H9 (cell line): ENCODE results near the gene HIC1. TPM values are rescaled to one million over a fixed set of nuclear protein-coding genes. Genes with fewer than 3 reads are reported as not detected.
A peak's percentile ranks its signal among the peaks of the same experiment; 100 is the strongest.

Source experiments
- DNase-seq: peaks from one replicate; pipeline ENCODE4 v3.0.0-alpha.2; 2017
- H2AFZ ChIP-seq: one replicate; pipeline ENCODE4 v1.6.1; 2013; ENCODE audit warnings: mild to moderate bottlenecking, low read length, control low read depth, moderate library complexity
- H2AK5ac ChIP-seq: 2 replicates; pipeline ENCODE4 v1.6.1; 2013; ENCODE audit warnings: low read length, control low read depth, mixed read lengths; ENCODE audit not compliant: insufficient read length
- H2BK120ac ChIP-seq: one replicate; pipeline ENCODE4 v1.6.1; 2013; ENCODE audit warnings: low read depth, mild to moderate bottlenecking, low read length, control low read depth, inconsistent platforms; ENCODE audit not compliant: poor library complexity, severe bottlenecking
- H2BK12ac ChIP-seq: 2 replicates; pipeline ENCODE4 v1.6.1; 2013; ENCODE audit warnings: low read length, control low read depth, mixed read lengths, low read depth; ENCODE audit not compliant: insufficient read length
- H2BK15ac ChIP-seq: 2 replicates; pipeline ENCODE4 v1.6.1; 2013; ENCODE audit warnings: low read depth, low read length, control low read depth
- H2BK20ac ChIP-seq: one replicate; pipeline ENCODE4 v1.6.1; 2013; ENCODE audit warnings: low read depth, mild to moderate bottlenecking, low read length, control low read depth, inconsistent platforms; ENCODE audit not compliant: poor library complexity, severe bottlenecking
- H2BK5ac ChIP-seq: 2 replicates; pipeline ENCODE4 v1.6.1; 2013; ENCODE audit warnings: low read length, control low read depth, mixed read lengths; ENCODE audit not compliant: insufficient read length
- H3K14ac ChIP-seq: 2 replicates; pipeline ENCODE4 v1.6.1; 2013; ENCODE audit warnings: low read length, control low read depth; ENCODE audit not compliant: insufficient read depth
- H3K18ac ChIP-seq: 2 replicates; pipeline ENCODE4 v1.6.1; 2013; ENCODE audit warnings: low read depth, mild to moderate bottlenecking, mixed read lengths, low read length, control low read depth; ENCODE audit not compliant: insufficient read length
- H3K23ac ChIP-seq: 2 replicates; pipeline ENCODE4 v1.6.1; 2013; ENCODE audit warnings: low read length, control low read depth, mixed read lengths, low read depth; ENCODE audit not compliant: insufficient read length
- H3K23me2 ChIP-seq: 2 replicates; pipeline ENCODE4 v1.6.1; 2013; ENCODE audit warnings: low read depth, mild to moderate bottlenecking, mixed read lengths, low read length, control low read depth; ENCODE audit not compliant: insufficient read length, poor library complexity, severe bottlenecking
- H3K27ac ChIP-seq: 2 replicates; pipeline ENCODE4 v1.5.1; 2013; ENCODE audit warnings: low read length, control low read depth, mixed read lengths, low read depth; ENCODE audit not compliant: insufficient read length
- H3K27me3 ChIP-seq: 2 replicates; pipeline ENCODE4 v1.6.1; 2013; ENCODE audit warnings: low read length, control low read depth, inconsistent platforms; ENCODE audit not compliant: insufficient read depth
- H3K4ac ChIP-seq: 2 replicates; pipeline ENCODE4 v1.6.1; 2013; ENCODE audit warnings: low read depth, mild to moderate bottlenecking, control low read depth, inconsistent platforms, low read length, moderate library complexity
- H3K4me1 ChIP-seq: 2 replicates; pipeline ENCODE4 v1.6.1; 2013; ENCODE audit warnings: low read length, control low read depth, inconsistent platforms; ENCODE audit not compliant: insufficient read depth
- H3K4me2 ChIP-seq: 2 replicates; pipeline ENCODE4 v1.6.1; 2013; ENCODE audit warnings: low read length, control low read depth, mixed read lengths; ENCODE audit not compliant: insufficient read length, insufficient read depth
- H3K56ac ChIP-seq: 2 replicates; pipeline ENCODE4 v1.6.1; 2013; ENCODE audit warnings: low read depth, mild to moderate bottlenecking, mixed read lengths, low read length, control low read depth; ENCODE audit not compliant: insufficient read length
- H3K79me1 ChIP-seq: 2 replicates; pipeline ENCODE4 v1.6.1; 2013; ENCODE audit warnings: low read depth, mild to moderate bottlenecking, moderate library complexity, low read length, control low read depth, inconsistent platforms; ENCODE audit not compliant: insufficient read depth, poor library complexity, severe bottlenecking
- H3K79me2 ChIP-seq: 2 replicates; pipeline ENCODE4 v1.6.1; 2013; ENCODE audit warnings: low read length, control low read depth, inconsistent platforms; ENCODE audit not compliant: insufficient read depth
- H3K9ac ChIP-seq: 2 replicates; pipeline ENCODE4 v1.6.1; 2013; ENCODE audit warnings: low read length, control low read depth, mixed read lengths; ENCODE audit not compliant: insufficient read length; ENCODE audit errors: extremely low read depth
- H3K9me3 ChIP-seq: one replicate; pipeline ENCODE4 v1.6.1; 2013; ENCODE audit warnings: low read depth, low read length, inconsistent platforms; ENCODE audit not compliant: control insufficient read depth
- H3T11ph ChIP-seq: one replicate; pipeline ENCODE4 v1.6.1; 2013; ENCODE audit warnings: mild to moderate bottlenecking, low read length, control low read depth, inconsistent platforms
- H4K20me1 ChIP-seq: one replicate; pipeline ENCODE4 v1.6.1; 2013; ENCODE audit not compliant: control insufficient read depth, insufficient read length, insufficient read depth
- H4K5ac ChIP-seq: 2 replicates; pipeline ENCODE4 v1.6.1; 2013; ENCODE audit warnings: low read depth, mild to moderate bottlenecking, mixed read lengths, low read length, control low read depth; ENCODE audit not compliant: insufficient read length
- H4K8ac ChIP-seq: replicated peaks from 2 replicates; pipeline ENCODE4 v1.6.1; 2013; ENCODE audit warnings: low read length, control low read depth, mixed read lengths, low read depth; ENCODE audit not compliant: insufficient read length
- H4K91ac ChIP-seq: 2 replicates; pipeline ENCODE4 v1.6.1; 2013; ENCODE audit warnings: low read depth, mild to moderate bottlenecking, moderate library complexity, mixed read lengths, low read length, control low read depth; ENCODE audit not compliant: insufficient read length
- H3K27ac Mint-ChIP-seq, 3 experiments: 2 replicates in 2 of 3; 3 replicates in 1 of 3; pipeline ENCODE4 v1.8.0; 2020 to 2021; ENCODE audit warnings: mixed read lengths in 3 of 3, mild to moderate bottlenecking in 1 of 3, moderate library complexity in 1 of 3
- H3K27me3 Mint-ChIP-seq: 2 replicates; pipeline ENCODE4 v1.8.0; 2021; ENCODE audit warnings: low read depth, mild to moderate bottlenecking, moderate library complexity, mixed read lengths
- H3K36me3 Mint-ChIP-seq, 3 experiments: 2 replicates in 2 of 3; 3 replicates in 1 of 3; pipeline ENCODE4 v1.8.0; 2020 to 2021; ENCODE audit warnings: low read depth in 3 of 3, mixed read lengths in 3 of 3; ENCODE audit not compliant: insufficient read depth in 1 of 3
- H3K4me1 Mint-ChIP-seq, 2 experiments: 2 replicates each; pipeline ENCODE4 v1.8.0; 2020; ENCODE audit warnings: mixed read lengths in 2 of 2
- H3K4me3 Mint-ChIP-seq, 2 experiments: 2 replicates in 1 of 2; 3 replicates in 1 of 2; pipeline ENCODE4 v1.8.0; 2020 to 2021; ENCODE audit warnings: mild to moderate bottlenecking in 2 of 2, mixed read lengths in 2 of 2, moderate library complexity in 1 of 2
- H3K9me3 Mint-ChIP-seq, 2 experiments: 2 replicates in 1 of 2; 3 replicates in 1 of 2; pipeline ENCODE4 v1.8.0; 2020; ENCODE audit warnings: mild to moderate bottlenecking in 2 of 2, mixed read lengths in 2 of 2, moderate library complexity in 1 of 2
- WGBS: extraction: QIAGEN DNeasy Blood & Tissue Kit; methylation state at CpG from one replicate; pipeline ENCODE4 v1.1.7; 2013; ENCODE audit warnings: missing lambda C conversion rate, low lambda C conversion rate, mixed read lengths; ENCODE audit not compliant: insufficient read length; ENCODE audit errors: extremely low coverage; 5-methylcytosine and 5-hydroxymethylcytosine counted together
- total RNA-seq: library from RNA; stranded (reverse); gene quantifications from 2 replicates; pipeline ENCODE4 v1.2.1, GENCODE V29; 2021
- TF ChIP-seq, protein P1 (sequence below): fragments of 200-600 bp; sonication (generic); conservative IDR thresholded peaks from 3 replicates; pipeline ENCODE4 v1.8.0; 2021; ENCODE audit warnings: antibody characterized with exemption, mild to moderate bottlenecking

Gene HIC1
- total RNA-seq, 1 experiment from 2014 or later = 1.8 TPM

DNA sequence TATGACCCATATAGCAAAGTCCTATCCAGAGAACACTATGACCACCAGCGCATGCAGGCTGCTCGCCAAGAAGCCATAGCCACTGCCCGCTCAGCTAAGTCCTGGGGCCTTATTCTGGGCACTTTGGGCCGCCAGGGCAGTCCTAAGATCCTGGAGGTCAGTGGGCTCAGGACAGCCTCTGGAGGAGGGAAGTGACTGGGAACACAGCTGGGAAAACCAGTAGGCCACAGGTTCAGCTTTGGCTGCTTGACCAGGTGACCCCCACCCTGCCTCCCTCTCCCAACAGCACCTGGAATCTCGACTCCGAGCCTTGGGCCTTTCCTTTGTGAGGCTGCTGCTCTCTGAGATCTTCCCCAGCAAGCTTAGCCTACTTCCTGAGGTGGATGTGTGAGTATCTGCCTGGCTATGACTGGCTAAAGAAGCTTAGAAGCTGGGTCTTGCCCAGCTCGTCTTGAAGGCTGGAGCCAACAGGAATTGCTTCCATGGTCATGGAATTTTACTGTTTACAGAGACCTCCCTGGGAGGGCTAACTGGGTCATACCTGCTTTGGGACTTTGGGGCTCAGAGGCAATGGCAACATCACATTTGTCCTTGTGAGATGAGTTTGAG is 14.6 kb upstream of the HIC1 start:
- TF ChIP-seq, protein P1, sequence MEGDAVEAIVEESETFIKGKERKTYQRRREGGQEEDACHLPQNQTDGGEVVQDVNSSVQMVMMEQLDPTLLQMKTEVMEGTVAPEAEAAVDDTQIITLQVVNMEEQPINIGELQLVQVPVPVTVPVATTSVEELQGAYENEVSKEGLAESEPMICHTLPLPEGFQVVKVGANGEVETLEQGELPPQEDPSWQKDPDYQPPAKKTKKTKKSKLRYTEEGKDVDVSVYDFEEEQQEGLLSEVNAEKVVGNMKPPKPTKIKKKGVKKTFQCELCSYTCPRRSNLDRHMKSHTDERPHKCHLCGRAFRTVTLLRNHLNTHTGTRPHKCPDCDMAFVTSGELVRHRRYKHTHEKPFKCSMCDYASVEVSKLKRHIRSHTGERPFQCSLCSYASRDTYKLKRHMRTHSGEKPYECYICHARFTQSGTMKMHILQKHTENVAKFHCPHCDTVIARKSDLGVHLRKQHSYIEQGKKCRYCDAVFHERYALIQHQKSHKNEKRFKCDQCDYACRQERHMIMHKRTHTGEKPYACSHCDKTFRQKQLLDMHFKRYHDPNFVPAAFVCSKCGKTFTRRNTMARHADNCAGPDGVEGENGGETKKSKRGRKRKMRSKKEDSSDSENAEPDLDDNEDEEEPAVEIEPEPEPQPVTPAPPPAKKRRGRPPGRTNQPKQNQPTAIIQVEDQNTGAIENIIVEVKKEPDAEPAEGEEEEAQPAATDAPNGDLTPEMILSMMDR = no peak
- Histone ChIP-seq H2BK15ac (no peak overlapping the region), H2BK120ac (no peak overlapping the region), H4K91ac (no peak overlapping the region), H3K4me2 (no peak overlapping the region), H3K79me1 (no peaks in the 10 kb centered on the region), H3K56ac (no peak overlapping the region), H2AK5ac (no peak overlapping the region), H3K14ac (no peak overlapping the region), H3K79me2 (no peaks in the 10 kb centered on the region), H3K9ac (no peak overlapping the region), H4K8ac (no peak overlapping the region), H3K9me3 (no peaks in the 10 kb centered on the region), H3T11ph (no peak overlapping the region), H3K18ac (no peak overlapping the region), H3K27me3 (no peaks in the 10 kb centered on the region), H4K5ac (no peak overlapping the region), H3K4ac (no peak overlapping the region), H2BK12ac (no peak overlapping the region), H3K23me2 (peaks cover 9% of the 10 kb centered on the region), H3K4me1 (no peaks in the 10 kb centered on the region), H2BK5ac (no peak overlapping the region), H2BK20ac (no peak overlapping the region), H2AFZ (no peak overlapping the region), H3K27ac (no peak overlapping the region), H3K23ac (no peak overlapping the region), H4K20me1 (no peaks in the 10 kb centered on the region)
- peaks cover 7 to 30% (median 26%) of the 10 kb centered on the region in 3 experiments for H3K36me3 Mint-ChIP-seq
- H3K4me1 Mint-ChIP-seq = peaks cover 7 to 20% of the 10 kb centered on the region in 2 experiments
- peaks cover 4% of the 10 kb centered on the region; the same call in 1 of the 2 replicates for H3K27me3 Mint-ChIP-seq
- DNase-seq = no peak
- no CpG with 5 or more reads among the region's 7 CpGs for WGBS
- no peak overlapping the region for H3K27ac Mint-ChIP-seq
- H3K4me3 Mint-ChIP-seq = peak overlapping the region in 1 of 2 experiments; percentile 92; a peak in 1 of 5 replicates
- no peaks in the 10 kb centered on the region; a peak in 1 of 5 replicates for H3K9me3 Mint-ChIP-seq
